ENCODE results near the gene PLCB1.

Gene PLCB1

DNA sequence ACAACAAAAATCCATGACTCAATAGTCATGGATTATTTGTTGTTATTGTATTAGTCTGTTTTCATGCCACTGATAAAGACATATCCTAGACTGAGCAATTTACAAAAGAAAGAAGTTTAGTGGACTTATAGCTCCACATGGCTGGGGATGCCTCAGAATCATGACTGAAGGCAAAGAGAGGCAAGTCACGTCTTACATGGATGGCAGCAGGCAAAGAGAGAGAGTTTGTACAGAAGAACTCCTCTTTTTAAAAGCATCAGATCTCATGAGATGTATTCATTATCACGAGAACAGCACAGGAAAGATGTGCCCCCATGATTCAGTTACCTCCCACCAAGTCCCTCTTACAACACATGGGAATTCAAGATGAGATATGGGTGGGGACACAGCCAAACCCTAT lies 792.5 kb downstream of the PLCB1 start:
- no peak for DNase-seq

DNA sequence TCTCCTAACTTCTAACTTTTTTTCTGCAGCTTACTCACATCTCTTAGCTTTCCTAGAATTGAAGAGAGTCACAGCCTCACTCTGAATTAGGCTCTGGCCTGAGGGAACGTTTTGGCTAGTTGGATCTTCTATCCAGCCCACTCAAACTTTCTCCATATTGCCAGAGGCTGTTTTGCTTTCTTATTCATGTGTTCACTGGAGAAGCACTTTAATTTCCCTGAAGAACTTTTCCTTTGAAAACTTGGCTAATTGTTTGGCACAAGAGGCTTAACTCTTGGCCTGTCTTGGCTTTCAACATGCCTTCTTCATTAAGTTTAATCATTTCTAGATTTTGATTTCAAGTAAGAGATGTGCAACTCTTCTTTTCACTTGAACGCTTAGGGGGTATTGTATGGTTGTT lies 798.7 kb downstream of the PLCB1 start:
- DNase-seq = no peak

DNA sequence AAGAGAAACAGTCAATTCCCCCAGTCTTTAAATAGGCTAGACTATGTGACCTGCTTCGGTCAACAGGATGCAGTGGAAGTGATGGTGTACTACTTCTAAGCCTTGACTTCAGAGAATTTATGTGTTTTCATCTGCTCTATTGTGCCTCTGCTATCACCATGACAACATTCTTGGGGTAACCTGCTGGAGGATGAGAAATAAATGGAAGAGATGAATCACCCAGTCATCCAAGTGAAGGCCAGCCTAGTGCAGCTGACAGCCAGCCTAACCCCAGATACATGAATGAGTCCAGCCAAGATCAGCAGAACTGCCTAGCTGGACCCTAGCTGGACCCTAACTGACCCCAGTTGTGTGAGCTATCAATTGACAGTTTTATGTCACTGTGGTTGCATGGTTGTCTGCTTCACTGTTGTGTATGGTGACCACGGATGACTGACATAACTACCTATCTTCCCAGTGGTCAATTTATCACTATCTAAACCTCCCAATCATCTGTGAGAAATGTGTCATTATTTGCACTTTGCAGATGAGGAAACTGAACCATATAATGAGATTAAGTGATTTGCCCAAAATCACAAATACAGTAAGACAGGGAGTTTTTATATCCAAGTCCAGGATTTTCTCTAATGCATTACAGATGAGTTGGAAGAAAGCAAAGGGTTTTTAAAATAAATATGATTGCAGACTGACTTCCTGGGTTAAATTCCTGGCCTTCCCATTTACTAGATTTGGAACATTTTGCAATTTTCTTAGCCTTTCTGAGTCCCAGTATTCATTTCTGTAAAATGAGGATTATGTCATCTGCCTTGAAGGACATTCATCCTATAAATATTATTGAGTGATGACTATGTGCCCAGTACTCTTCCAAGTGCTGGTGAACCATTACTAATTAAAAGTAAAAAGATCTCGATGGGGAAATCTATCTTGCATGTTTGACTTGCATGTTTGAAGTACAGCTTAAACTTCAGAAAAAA lies 800.4 kb downstream of the PLCB1 start:
- no peak for DNase-seq

DNA sequence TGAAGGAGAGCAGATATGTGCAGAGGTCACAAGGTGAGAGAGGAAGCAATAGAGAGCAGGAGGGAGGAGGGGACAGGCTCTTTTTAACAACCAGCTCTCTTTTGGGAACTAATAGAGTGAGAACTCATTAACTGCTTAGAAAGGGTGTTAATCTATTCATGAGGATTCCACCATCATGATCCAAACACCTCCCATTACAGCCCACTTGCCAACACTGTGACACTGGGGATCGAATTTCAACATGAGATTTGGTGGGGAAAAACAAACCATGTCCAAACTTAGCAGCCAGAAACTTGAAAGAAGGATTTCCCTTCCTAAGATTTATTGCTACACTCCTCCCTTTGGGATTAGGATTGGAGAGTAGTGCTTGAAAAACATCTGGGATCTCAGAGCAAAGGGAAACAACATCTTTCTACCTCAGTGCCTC lies 801.3 kb downstream of the PLCB1 start:
- no peak for DNase-seq

DNA sequence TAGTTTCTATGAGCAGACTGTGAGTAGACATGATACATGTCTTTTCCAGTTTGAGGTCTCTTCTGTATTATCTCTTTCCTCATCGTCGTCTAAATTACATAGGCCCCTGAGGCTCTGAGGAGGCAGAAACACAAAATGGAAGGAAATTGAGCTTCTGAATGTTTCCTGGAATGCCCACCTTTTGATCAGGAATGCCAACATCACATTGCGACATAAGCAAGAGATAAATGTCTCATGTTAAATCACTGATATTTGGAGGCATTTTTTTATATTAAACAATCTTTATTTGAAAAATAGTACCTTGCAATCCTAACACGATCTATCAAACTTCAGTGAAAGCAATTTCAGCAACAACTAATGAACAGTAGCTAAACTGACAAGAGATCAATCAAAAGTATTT lies 802.3 kb downstream of the PLCB1 start:
- no peak for DNase-seq

All from NCI-H1436 treated with DMSO at 0.1 percent for 48 hours (cell line).